Measurements from ENCODE around the gene RASAL1. TPM values are rescaled to one million over a fixed set of nuclear protein-coding genes. Genes with fewer than 3 reads are reported as not detected.
A peak's percentile ranks its signal among the peaks of the same experiment; 100 is the strongest.

RASAL1 gene
- total RNA-seq, 1 experiment from 2014 or later = 8.1 TPM

DNA sequence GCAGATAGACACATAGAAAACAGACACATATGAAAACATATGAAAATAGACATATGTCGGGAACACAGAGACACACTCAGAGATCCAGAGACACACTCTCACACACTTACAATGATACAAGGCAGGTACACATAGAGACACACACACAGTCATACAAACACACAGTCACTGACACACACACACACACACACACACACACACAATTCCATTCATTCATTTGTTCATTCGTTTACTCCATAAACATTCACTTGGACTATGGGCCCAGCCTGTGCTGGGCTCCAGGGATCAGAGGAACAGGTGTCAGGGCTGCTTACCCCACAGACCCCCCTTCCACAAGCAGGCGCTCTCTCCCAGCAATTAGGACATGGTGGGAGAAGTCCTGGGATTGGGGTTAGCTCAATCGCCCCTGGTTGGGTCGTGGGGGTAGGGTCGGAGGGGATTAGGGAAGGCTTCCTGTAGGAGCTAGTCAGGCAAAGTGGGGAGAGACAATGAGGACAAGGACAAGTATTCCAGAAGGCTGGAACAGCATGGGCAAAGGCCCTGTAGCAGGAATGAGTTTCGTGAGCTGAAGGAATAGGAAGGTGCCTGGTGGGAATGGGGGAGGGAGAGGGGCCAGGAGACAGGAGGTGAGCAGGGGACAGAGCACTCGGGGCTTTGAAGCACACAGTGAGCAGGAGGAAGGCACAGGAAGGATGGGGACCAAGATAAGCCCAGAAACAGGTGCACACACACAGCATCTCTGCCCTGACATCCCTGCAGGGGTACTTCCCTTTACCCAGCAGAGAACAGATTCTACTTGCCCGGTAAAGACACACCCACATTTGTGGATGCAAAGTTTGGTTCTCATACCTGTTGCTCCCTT lies 6.5 kb downstream of the RASAL1 start:
- peaks cover 6% of the 10 kb centered on the region; the same call in 1 of the 2 replicates for H3K36me3 Mint-ChIP-seq
- POLR2A ChIA-PET = no interaction called here
- peaks cover 3% of the 10 kb centered on the region; the same call in 1 of the 2 replicates for H3K4me1 Mint-ChIP-seq
- ATAC-seq (0 out of 2 replicates have a peak, but pooled peaks have one; percentile 10), DNase-seq (ENCODE audit: low spot score) (no peak)
- H3K4me3 Mint-ChIP-seq = no peak overlapping the region
- H3K27ac Mint-ChIP-seq = no peak overlapping the region
- CTCF ChIA-PET = interaction anchor here (0.6 to 8.4 kb wide), 8 partner anchors 8 to 99 kb away, joined by 3 to 181 read pairs (median 4); partner anchors contain the start of gene CFAP73
- TF ChIP-seq TEAD1 (CRISPR knock-in tag; IDR thresholded peaks at IDR 0.05) (no peak), GTF2I (CRISPR knock-in tag; conservative IDR thresholded peaks at IDR 0.05) (peak; percentile 74; the same call in 1 of the 2 replicates)
- peaks cover 2% of the 10 kb centered on the region for H3K27me3 Mint-ChIP-seq (ENCODE audit: low read depth)
- peaks cover 7% of the 10 kb centered on the region; the same call in 1 of the 2 replicates for H3K9me3 Mint-ChIP-seq

DNA sequence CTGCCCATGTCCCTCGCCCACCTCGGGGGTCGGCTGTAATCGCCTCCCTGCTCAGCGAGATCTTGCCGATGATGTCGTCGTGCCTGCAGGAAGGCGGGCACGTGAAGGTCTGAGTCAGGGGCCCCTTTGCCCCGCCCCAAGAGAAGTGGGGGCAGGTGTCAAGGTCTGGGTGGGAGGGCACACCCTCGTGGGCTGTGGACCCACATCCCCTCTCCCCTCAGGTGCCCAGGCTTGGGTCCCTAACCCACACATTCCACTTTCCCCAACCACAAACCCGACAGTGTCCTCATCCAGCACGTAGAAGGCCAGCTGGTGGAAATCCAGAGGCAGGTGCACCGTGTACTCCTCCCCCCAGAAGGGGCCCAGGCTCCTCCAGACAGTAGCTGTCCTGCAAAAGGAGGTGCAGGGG lies 7.8 kb downstream of the RASAL1 start:
- ChIA-PET POLR2A (no interaction called here), CTCF (interaction anchor here (1.4 kb wide), 1 partner anchor 31 kb away, joined by 3 read pairs; no protein-coding TSS in a partner anchor)
- peaks cover 11% of the 10 kb centered on the region for H3K36me3 Mint-ChIP-seq
- no peak overlapping the region for H3K27ac Mint-ChIP-seq
- no peak overlapping the region for H3K4me3 Mint-ChIP-seq
- peaks cover 3% of the 10 kb centered on the region; the same call in 1 of the 2 replicates for H3K4me1 Mint-ChIP-seq
- TF ChIP-seq, protein P1, sequence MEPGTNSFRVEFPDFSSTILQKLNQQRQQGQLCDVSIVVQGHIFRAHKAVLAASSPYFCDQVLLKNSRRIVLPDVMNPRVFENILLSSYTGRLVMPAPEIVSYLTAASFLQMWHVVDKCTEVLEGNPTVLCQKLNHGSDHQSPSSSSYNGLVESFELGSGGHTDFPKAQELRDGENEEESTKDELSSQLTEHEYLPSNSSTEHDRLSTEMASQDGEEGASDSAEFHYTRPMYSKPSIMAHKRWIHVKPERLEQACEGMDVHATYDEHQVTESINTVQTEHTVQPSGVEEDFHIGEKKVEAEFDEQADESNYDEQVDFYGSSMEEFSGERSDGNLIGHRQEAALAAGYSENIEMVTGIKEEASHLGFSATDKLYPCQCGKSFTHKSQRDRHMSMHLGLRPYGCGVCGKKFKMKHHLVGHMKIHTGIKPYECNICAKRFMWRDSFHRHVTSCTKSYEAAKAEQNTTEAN (CRISPR knock-in tag; IDR thresholded peaks at IDR 0.05) = no peak
- TF ChIP-seq ZNF138 (CRISPR knock-in tag; conservative IDR thresholded peaks at IDR 0.05) (no peak), ELF4 (CRISPR knock-in tag; IDR thresholded peaks at IDR 0.05; ENCODE audit: low read depth) (no peak)
- TF ChIP-seq, protein P2, sequence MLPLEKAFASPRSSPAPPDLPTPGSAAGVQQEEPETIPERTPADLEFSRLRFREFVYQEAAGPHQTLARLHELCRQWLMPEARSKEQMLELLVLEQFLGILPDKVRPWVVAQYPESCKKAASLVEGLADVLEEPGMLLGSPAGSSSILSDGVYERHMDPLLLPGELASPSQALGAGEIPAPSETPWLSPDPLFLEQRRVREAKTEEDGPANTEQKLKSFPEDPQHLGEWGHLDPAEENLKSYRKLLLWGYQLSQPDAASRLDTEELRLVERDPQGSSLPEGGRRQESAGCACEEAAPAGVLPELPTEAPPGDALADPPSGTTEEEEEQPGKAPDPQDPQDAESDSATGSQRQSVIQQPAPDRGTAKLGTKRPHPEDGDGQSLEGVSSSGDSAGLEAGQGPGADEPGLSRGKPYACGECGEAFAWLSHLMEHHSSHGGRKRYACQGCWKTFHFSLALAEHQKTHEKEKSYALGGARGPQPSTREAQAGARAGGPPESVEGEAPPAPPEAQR (CRISPR knock-in tag; IDR thresholded peaks at IDR 0.05) = no peak
- TF ChIP-seq, protein P3, sequence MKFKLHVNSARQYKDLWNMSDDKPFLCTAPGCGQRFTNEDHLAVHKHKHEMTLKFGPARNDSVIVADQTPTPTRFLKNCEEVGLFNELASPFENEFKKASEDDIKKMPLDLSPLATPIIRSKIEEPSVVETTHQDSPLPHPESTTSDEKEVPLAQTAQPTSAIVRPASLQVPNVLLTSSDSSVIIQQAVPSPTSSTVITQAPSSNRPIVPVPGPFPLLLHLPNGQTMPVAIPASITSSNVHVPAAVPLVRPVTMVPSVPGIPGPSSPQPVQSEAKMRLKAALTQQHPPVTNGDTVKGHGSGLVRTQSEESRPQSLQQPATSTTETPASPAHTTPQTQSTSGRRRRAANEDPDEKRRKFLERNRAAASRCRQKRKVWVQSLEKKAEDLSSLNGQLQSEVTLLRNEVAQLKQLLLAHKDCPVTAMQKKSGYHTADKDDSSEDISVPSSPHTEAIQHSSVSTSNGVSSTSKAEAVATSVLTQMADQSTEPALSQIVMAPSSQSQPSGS (CRISPR knock-in tag; IDR thresholded peaks at IDR 0.05; ENCODE audit: borderline replicate concordance, low read depth) = no peak
- TF ChIP-seq, protein P4, sequence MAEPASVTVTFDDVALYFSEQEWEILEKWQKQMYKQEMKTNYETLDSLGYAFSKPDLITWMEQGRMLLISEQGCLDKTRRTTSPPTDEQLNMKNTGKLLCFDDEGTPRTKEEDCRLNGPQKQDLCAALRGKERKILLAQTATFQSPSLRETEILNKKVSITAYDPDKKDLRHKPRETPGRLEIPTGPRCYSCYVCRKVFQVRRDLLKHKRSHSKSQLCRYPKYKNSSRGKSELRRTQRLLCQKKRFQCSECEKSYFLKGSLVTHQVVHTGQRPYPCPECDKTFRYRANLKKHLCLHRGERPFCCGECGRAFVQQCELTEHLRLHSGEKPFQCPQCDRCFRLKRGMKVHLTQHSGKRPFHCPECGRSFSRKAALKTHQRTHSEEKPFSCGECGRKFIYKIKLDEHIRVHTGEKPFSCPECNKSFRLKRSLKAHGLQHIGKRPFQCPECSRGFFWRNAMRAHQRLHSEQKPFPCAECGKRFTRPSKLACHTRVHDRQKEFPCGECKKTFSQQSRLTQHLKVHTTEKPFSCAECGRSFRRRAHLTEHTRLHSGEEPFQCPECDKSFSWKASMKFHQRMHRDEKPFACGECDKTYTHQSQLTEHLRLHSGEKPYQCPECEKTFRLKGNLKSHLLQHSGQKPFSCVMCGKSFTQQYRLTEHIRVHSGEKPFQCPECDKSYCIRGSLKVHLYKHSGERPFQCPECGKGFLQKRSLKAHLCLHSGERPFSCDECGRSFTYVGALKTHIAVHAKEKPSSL (CRISPR knock-in tag; conservative IDR thresholded peaks at IDR 0.05) = no peak
- DNase-seq (ENCODE audit: low spot score) (no peak), ATAC-seq (no peak)
- H3K9me3 Mint-ChIP-seq = peaks cover 15% of the 10 kb centered on the region
- H3K27me3 Mint-ChIP-seq (ENCODE audit: low read depth) = peaks cover 5% of the 10 kb centered on the region

DNA sequence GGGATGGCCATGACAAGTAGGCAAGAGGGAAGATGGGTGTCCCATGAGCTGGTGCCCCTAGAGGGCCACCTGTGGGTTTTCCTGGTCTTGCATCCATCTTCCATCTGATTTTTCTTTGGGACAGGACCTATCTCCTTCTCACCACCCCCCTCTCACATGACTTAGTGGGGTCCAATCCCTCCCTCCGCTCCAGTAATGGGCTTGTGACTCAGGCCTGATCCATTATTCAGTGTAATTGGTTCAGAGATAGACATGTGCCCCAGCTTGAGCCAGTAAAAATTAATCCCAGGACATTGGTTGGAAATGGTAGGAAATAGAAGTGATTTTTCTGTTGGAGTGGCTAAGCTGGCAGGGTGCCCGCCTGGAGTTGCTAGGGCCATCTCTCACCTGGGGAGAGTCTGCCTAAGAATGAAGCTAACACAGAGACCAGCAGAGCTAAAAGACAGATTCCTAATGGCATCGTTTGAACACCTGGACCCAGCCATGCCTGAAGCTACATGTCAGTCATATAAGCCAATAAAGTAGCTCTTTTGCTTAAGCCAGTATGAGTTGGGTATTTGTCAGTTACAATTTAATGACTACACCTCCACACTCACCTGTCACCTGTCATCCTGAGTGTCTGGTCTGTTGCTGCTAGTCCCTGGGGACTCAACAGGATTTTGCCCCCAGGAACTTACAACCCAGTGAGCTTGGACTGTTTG lies 14.7 kb downstream of the RASAL1 start:
- DNase-seq (ENCODE audit: low spot score) (no peak), ATAC-seq (peak; percentile 16; the same call in 1 of the 2 replicates)
- Mint-ChIP-seq H3K4me3 (no peak overlapping the region), H3K4me1 (peaks cover 6% of the 10 kb centered on the region), H3K9me3 (peaks cover 18% of the 10 kb centered on the region), H3K27me3 (ENCODE audit: low read depth) (peaks cover 5% of the 10 kb centered on the region), H3K36me3 (peaks cover 12% of the 10 kb centered on the region), H3K27ac (no peak overlapping the region)
- TF ChIP-seq SMAD4 (CRISPR knock-in tag; IDR thresholded peaks at IDR 0.05) (no peak), MXD4 (CRISPR knock-in tag; IDR thresholded peaks at IDR 0.05; ENCODE audit: borderline replicate concordance) (no peak)
- TF ChIP-seq, protein P5, sequence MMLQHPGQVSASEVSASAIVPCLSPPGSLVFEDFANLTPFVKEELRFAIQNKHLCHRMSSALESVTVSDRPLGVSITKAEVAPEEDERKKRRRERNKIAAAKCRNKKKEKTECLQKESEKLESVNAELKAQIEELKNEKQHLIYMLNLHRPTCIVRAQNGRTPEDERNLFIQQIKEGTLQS (CRISPR knock-in tag; conservative IDR thresholded peaks at IDR 0.05) = no peak
- POLR2A ChIA-PET = no interaction called here
- CTCF ChIA-PET = interaction anchor here (0.6 to 1.7 kb wide), 8 partner anchors 11 to 128 kb away, joined by 3 to 15 read pairs (median 5); partner anchors contain the start of gene RASAL1
